OCI-LY1 (cell line): ENCODE data around the gene EIF4EBP2.
A peak's percentile ranks its signal among the peaks of the same experiment; 100 is the strongest.

Experiments
- H2AFZ ChIP-seq: fragments of 200-600 bp; sonication (generic), shearing (Covaris generic); 2 replicates; pipeline ENCODE4 v1.6.0; 2014; ENCODE audit warnings: antibody characterized with exemption, mild to moderate bottlenecking, low read length
- H3F3A ChIP-seq: fragments of 200-600 bp; sonication (generic), shearing (Covaris generic); 2 replicates; pipeline ENCODE4 v1.6.0; 2014; ENCODE audit warnings: mild to moderate bottlenecking, antibody characterized with exemption, low read length, moderate library complexity; ENCODE audit not compliant: insufficient read depth
- H3K27ac ChIP-seq: fragments of 200-600 bp; sonication (generic); 2 replicates; pipeline ENCODE4 v1.5.1; 2014; ENCODE audit warnings: low read length, mixed run types, mild to moderate bottlenecking, low read depth; ENCODE audit not compliant: poor library complexity, severe bottlenecking
- H3K27me3 ChIP-seq: fragments of 200-600 bp; sonication (generic); 2 replicates; pipeline ENCODE4 v1.6.0; 2014; ENCODE audit warnings: antibody characterized with exemption, mild to moderate bottlenecking, low read length, moderate library complexity; ENCODE audit not compliant: insufficient read depth
- H3K36me3 ChIP-seq: fragments of 200-600 bp; sonication (generic); 2 replicates; pipeline ENCODE4 v1.6.1; 2014; ENCODE audit warnings: mild to moderate bottlenecking, antibody characterized with exemption, low read length, moderate library complexity, mixed read lengths; ENCODE audit not compliant: insufficient read depth
- H3K4me1 ChIP-seq: fragments of 200-600 bp; sonication (generic); 2 replicates; pipeline ENCODE4 v1.5.1; 2014; ENCODE audit warnings: mild to moderate bottlenecking, low read length, moderate library complexity; ENCODE audit not compliant: insufficient read depth, severe bottlenecking
- H3K4me2 ChIP-seq: fragments of 200-600 bp; sonication (generic), shearing (Covaris generic); 2 replicates; pipeline ENCODE4 v1.6.1; 2014; ENCODE audit warnings: low read length
- H3K4me3 ChIP-seq: fragments of 200-600 bp; sonication (generic); 2 replicates; pipeline ENCODE4 v1.5.1; 2014; ENCODE audit warnings: low read length, low read depth, mild to moderate bottlenecking, mixed read lengths; ENCODE audit not compliant: poor library complexity, severe bottlenecking
- H3K79me2 ChIP-seq: fragments of 200-600 bp; shearing (Covaris generic); 2 replicates; pipeline ENCODE4 v1.6.1; 2016; ENCODE audit warnings: mixed run types, low read length, mixed read lengths; ENCODE audit not compliant: insufficient read depth
- H3K9ac ChIP-seq: fragments of 200-600 bp; sonication (generic), shearing (Covaris generic); 2 replicates; pipeline ENCODE4 v1.6.1; 2014; ENCODE audit warnings: mild to moderate bottlenecking, low read length, mixed read lengths
- H3K9me2 ChIP-seq: fragments of 200-600 bp; sonication (generic), shearing (Covaris generic); 2 replicates; pipeline ENCODE4 v1.6.1; 2014; ENCODE audit warnings: low read depth, mild to moderate bottlenecking, low read length, mixed read lengths
- H3K9me3 ChIP-seq: fragments of 200-600 bp; shearing (Covaris generic); 2 replicates; pipeline ENCODE4 v1.6.1; 2014; ENCODE audit warnings: low read length, mixed read lengths
- H4K20me1 ChIP-seq: fragments of 200-600 bp; sonication (generic), shearing (Covaris generic); 2 replicates; pipeline ENCODE4 v1.6.0; 2016; ENCODE audit warnings: mild to moderate bottlenecking, low read length; ENCODE audit not compliant: insufficient read depth
- EZH2 ChIP-seq: fragments of 200-600 bp; sonication (generic), shearing (Covaris generic); IDR thresholded peaks from 2 replicates; pipeline ENCODE4 v1.8.0; 2017; ENCODE audit warnings: borderline replicate concordance, mixed run types, mild to moderate bottlenecking, antibody characterized with exemption, low read length, moderate library complexity, mixed read lengths
- TF ChIP-seq, protein P1 (sequence below): fragments of 200-600 bp; sonication (generic), shearing (Covaris generic); IDR thresholded peaks from 2 replicates; pipeline ENCODE4 v1.5.1; 2017; ENCODE audit warnings: mild to moderate bottlenecking, antibody characterized with exemption, low read length, moderate library complexity, mixed read lengths

EIF4EBP2 gene

DNA sequence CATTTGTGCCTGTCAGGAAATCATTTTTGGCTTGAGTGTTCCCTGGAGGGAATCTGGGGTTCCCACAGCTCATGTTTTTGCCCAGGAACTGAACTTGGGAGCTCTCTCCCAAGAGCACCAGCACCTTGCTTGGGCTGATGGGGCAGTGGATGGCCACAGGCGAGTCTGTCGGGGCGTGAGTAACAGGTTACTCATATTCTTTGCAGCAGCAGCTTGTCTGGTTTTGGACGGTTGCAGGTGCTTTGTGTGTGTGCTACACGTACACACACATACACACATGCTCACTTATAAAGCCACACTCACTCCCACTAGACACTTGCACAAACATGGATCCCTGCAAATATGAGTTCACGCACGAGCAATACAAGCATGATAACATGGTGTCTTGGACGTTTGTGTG, 71.7 kb downstream of the EIF4EBP2 start:
- Histone ChIP-seq H3K9ac (no peak overlapping the region), H3K36me3 (peaks cover 4% of the 10 kb centered on the region; the same call in 1 of the 2 replicates), H3K9me2 (no peaks in the 10 kb centered on the region), H3K4me3 (no peak overlapping the region), H3K4me2 (no peak overlapping the region), H3K79me2 (peaks cover 9% of the 10 kb centered on the region), H4K20me1 (no peaks in the 10 kb centered on the region), H3K27ac (no peak overlapping the region), H3K27me3 (no peaks in the 10 kb centered on the region), H3F3A (no peaks in the 10 kb centered on the region), H3K9me3 (no peaks in the 10 kb centered on the region), H3K4me1 (peaks cover 27% of the 10 kb centered on the region), H2AFZ (no peak overlapping the region)
- TF ChIP-seq, protein P1, sequence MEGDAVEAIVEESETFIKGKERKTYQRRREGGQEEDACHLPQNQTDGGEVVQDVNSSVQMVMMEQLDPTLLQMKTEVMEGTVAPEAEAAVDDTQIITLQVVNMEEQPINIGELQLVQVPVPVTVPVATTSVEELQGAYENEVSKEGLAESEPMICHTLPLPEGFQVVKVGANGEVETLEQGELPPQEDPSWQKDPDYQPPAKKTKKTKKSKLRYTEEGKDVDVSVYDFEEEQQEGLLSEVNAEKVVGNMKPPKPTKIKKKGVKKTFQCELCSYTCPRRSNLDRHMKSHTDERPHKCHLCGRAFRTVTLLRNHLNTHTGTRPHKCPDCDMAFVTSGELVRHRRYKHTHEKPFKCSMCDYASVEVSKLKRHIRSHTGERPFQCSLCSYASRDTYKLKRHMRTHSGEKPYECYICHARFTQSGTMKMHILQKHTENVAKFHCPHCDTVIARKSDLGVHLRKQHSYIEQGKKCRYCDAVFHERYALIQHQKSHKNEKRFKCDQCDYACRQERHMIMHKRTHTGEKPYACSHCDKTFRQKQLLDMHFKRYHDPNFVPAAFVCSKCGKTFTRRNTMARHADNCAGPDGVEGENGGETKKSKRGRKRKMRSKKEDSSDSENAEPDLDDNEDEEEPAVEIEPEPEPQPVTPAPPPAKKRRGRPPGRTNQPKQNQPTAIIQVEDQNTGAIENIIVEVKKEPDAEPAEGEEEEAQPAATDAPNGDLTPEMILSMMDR: no peak
- TF ChIP-seq EZH2: no peak

DNA sequence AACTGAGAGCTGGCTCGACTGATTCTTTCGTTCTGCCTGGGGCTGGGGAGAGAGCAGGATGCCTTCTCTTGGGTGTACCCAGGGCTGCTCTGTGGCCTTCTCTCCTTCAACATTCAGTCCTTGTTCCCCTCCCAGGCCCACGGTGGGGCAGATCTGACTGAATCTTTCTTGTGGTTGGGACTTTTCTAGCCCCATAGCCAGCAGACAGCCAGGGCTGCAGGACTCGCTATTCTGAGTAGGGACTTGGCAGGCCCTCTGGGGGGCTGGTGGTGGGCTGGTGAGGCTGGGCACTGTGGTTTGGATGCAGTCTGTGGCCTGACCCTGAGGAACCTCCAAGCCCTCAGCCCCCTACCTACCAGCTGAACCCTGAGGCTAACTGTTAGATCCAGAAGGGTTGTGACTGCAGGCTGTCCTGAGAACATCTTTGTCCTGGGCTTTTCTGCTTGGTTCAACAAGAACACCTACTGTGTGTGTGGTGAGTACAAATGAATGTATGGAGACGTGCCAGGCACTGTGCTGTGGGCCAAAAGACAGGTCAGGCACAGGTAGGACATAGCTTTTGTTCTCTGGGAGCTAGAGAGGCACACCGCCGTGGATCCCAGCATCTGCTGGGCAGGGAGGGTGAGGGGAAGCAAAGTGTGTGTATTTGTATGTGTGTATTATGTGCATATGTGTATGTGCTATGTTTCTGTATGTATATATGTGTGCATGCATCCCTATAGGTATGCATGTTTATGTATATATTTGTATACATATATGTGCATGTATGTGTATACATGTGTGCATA, 72.5 kb downstream of the EIF4EBP2 start:
- Histone ChIP-seq H3K27ac (no peak overlapping the region), H3F3A (no peaks in the 10 kb centered on the region), H3K9ac (no peak overlapping the region), H3K36me3 (peaks cover 12% of the 10 kb centered on the region; the same call in 1 of the 2 replicates), H4K20me1 (no peaks in the 10 kb centered on the region), H2AFZ (no peak overlapping the region), H3K9me3 (no peaks in the 10 kb centered on the region), H3K27me3 (no peaks in the 10 kb centered on the region), H3K79me2 (peaks cover 17% of the 10 kb centered on the region), H3K4me1 (peaks cover 35% of the 10 kb centered on the region), H3K4me3 (no peak overlapping the region), H3K4me2 (no peak overlapping the region), H3K9me2 (no peaks in the 10 kb centered on the region)
- TF ChIP-seq EZH2: no peak
- TF ChIP-seq, protein P1: no peak

DNA sequence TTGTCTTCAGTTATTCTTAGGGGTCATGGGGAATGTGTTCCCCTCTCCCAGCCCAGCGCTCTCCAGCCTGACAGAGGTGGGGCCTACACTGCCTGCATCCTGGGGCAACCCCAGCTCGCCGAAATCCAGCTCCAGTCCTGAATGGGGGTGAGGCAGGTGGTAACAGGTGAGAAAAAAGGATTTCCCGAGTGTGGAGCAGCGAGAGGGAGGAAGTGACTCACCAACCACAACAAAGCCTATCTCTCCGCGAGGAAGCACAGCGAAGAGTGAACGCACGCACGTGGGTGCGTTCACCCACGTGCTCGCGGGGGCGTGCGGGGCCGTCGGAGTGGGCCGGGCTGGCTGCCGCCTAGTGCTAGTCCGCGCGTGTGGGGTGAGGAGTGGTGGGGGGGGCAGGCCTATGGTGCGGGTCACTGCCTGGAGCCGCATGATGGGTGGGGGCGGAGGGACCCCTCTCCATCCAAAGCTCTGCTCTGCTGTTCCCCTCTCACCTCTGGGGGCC, 73.8 kb downstream of the EIF4EBP2 start:
- H2AFZ ChIP-seq: no peak overlapping the region
- peak overlapping the region; percentile 49 for H3K27ac ChIP-seq
- peak overlapping the region; percentile 73 for H3K4me2 ChIP-seq
- TF ChIP-seq EZH2: no peak
- TF ChIP-seq, protein P1: no peak
- H3K9ac ChIP-seq: peak overlapping the region; percentile 94
- H3K9me3 ChIP-seq: no peaks in the 10 kb centered on the region
- H3K4me1 ChIP-seq: peaks cover 47% of the 10 kb centered on the region
- H3K4me3 ChIP-seq: peak overlapping the region; percentile 91
- no peaks in the 10 kb centered on the region for H4K20me1 ChIP-seq
- H3K9me2 ChIP-seq: no peaks in the 10 kb centered on the region
- peaks cover 24% of the 10 kb centered on the region; the same call in 1 of the 2 replicates for H3K36me3 ChIP-seq
- no peaks in the 10 kb centered on the region for H3F3A ChIP-seq
- H3K27me3 ChIP-seq: no peaks in the 10 kb centered on the region
- peaks cover 28% of the 10 kb centered on the region for H3K79me2 ChIP-seq
